ENCODE data around the gene FRRS1L.

FRRS1L gene

GRCh38 chr9:109132567-109133021 is 34.5 kb downstream of the FRRS1L start:
- DNase-seq (ENCODE audit: low read depth, low spot score): no peak

- no peak for DNase-seq (ENCODE audit: low read depth, low spot score)
These were observed 37.4 kb downstream of the FRRS1L start for GRCh38 chr9:109129470-109130197.

- DNase-seq (ENCODE audit: low read depth, low spot score): peak; percentile 80
These were observed 40.4 kb downstream of the FRRS1L start for GRCh38 chr9:109126671-109127070.

GRCh38 chr9:109124121-109124520 is 42.9 kb downstream of the FRRS1L start:
- no peak for DNase-seq (ENCODE audit: low read depth, low spot score)

- no peak for DNase-seq (ENCODE audit: low read depth, low spot score)
These were observed 44.1 kb downstream of the FRRS1L start for GRCh38 chr9:109122726-109123621.

- peak; percentile 62 for DNase-seq (ENCODE audit: low read depth, low spot score)
These were observed 45.7 kb downstream of the FRRS1L start for GRCh38 chr9:109121232-109121796.

GRCh38 chr9:109120204-109120789 is 46.8 kb downstream of the FRRS1L start:
- DNase-seq (ENCODE audit: low read depth, low spot score): no peak

- peak; percentile 97 for DNase-seq (ENCODE audit: low read depth, low spot score)
These were observed 47.4 kb downstream of the FRRS1L start, which contains the start of gene TMEM245 for GRCh38 chr9:109119439-109120203. TMEM245 (minus strand) TSS chr9:109119947; CDS start chr9:109119913, 34 bp downstream.

GRCh38 chr9:109118808-109119438 is 48.1 kb downstream of the FRRS1L start:
- DNase-seq (ENCODE audit: low read depth, low spot score): peak; percentile 73

GRCh38 chr9:109117856-109118807 is 48.9 kb downstream of the FRRS1L start:
- peak; percentile 36 for DNase-seq (ENCODE audit: low read depth, low spot score)

- no peak for DNase-seq (ENCODE audit: low read depth, low spot score)
These were observed 51.0 kb downstream of the FRRS1L start for GRCh38 chr9:109115931-109116526.

- DNase-seq (ENCODE audit: low read depth, low spot score): no peak
These were observed 52.4 kb downstream of the FRRS1L start for GRCh38 chr9:109114670-109115069.

- DNase-seq (ENCODE audit: low read depth, low spot score): no peak
These were observed 53.0 kb downstream of the FRRS1L start for GRCh38 chr9:109113892-109114609.

- DNase-seq (ENCODE audit: low read depth, low spot score): no peak
These were observed 53.8 kb downstream of the FRRS1L start for GRCh38 chr9:109113254-109113653.

GRCh38 chr9:109110329-109111021 is 56.6 kb downstream of the FRRS1L start:
- DNase-seq (ENCODE audit: low read depth, low spot score): no peak

- DNase-seq (ENCODE audit: low read depth, low spot score): no peak
These were observed 57.1 kb downstream of the FRRS1L start for GRCh38 chr9:109109967-109110328.

GRCh38 chr9:109108318-109108717 is 58.7 kb downstream of the FRRS1L start:
- DNase-seq (ENCODE audit: low read depth, low spot score): no peak

Data from ELF-1 (cell line).